GM23338 (cell line): ENCODE data around the gene EFCAB6. TPM values are rescaled to one million over a fixed set of nuclear protein-coding genes. Genes with fewer than 3 reads are reported as not detected.

Source experiments
- ATAC-seq: fragments of 200-7000 bp; cut with Tn5 transposase; 3 replicates; pipeline ENCODE4 v1.9.1; 2020
- DNase-seq: peaks from one replicate; pipeline ENCODE4 v3.0.0-alpha.2; 2015; ENCODE audit warnings: low spot score
- H2AFZ ChIP-seq: fragments of 200-600 bp; sonication (generic); 2 replicates; pipeline ENCODE4 v1.8.0; 2016; ENCODE audit warnings: antibody characterized with exemption, mild to moderate bottlenecking, moderate library complexity
- H3F3A ChIP-seq: fragments of 200-600 bp; sonication (generic); replicated peaks from 2 replicates; pipeline ENCODE4 v1.8.0; 2017; ENCODE audit warnings: antibody characterized with exemption, mixed run types, low read depth
- H3K27ac ChIP-seq: fragments of 200-600 bp; sonication (generic); 2 replicates; pipeline ENCODE4 v1.6.1; 2016; ENCODE audit warnings: low read depth
- H3K27me3 ChIP-seq: fragments of 200-600 bp; sonication (generic); 2 replicates; pipeline ENCODE4 v1.8.0; 2016; ENCODE audit warnings: mild to moderate bottlenecking, mixed run types, moderate library complexity; ENCODE audit not compliant: insufficient read depth
- H3K36me3 ChIP-seq: fragments of 200-600 bp; sonication (generic); 2 replicates; pipeline ENCODE4 v1.8.0; 2016; ENCODE audit warnings: mild to moderate bottlenecking; ENCODE audit not compliant: insufficient read depth
- H3K4me1 ChIP-seq: fragments of 200-600 bp; sonication (generic); 2 replicates; pipeline ENCODE4 v1.8.0; 2016; ENCODE audit warnings: mild to moderate bottlenecking, moderate library complexity; ENCODE audit not compliant: insufficient read depth
- H3K4me2 ChIP-seq: fragments of 200-600 bp; sonication (generic); 2 replicates; pipeline ENCODE4 v1.7.1; 2017; ENCODE audit warnings: mixed run types
- H3K4me3 ChIP-seq: fragments of 200-600 bp; sonication (generic); 2 replicates; pipeline ENCODE4 v1.6.1; 2016; ENCODE audit warnings: mixed run types
- H3K79me2 ChIP-seq: fragments of 200-600 bp; sonication (generic); replicated peaks from 2 replicates; pipeline ENCODE4 v1.8.0; 2017; ENCODE audit warnings: mild to moderate bottlenecking; ENCODE audit not compliant: insufficient read depth
- H3K9me2 ChIP-seq: fragments of 200-600 bp; sonication (generic); 2 replicates; pipeline ENCODE4 v1.8.0; 2017; ENCODE audit not compliant: insufficient read depth
- H4K20me1 ChIP-seq: fragments of 200-600 bp; sonication (generic); replicated peaks from 2 replicates; pipeline ENCODE4 v1.8.0; 2017; ENCODE audit warnings: mild to moderate bottlenecking; ENCODE audit not compliant: insufficient read depth
- H3K27ac Mint-ChIP-seq: 2 replicates; pipeline ENCODE4 v1.8.0; 2020; ENCODE audit warnings: inconsistent platforms, mild to moderate bottlenecking, moderate library complexity, mixed read lengths
- H3K27me3 Mint-ChIP-seq: 3 replicates; pipeline ENCODE4 v1.8.0; 2022; ENCODE audit warnings: low read depth, mild to moderate bottlenecking, moderate library complexity, mixed read lengths, inconsistent platforms; ENCODE audit not compliant: insufficient read depth, poor library complexity
- H3K36me3 Mint-ChIP-seq: 3 replicates; pipeline ENCODE4 v1.8.0; 2021; ENCODE audit warnings: low read depth, mild to moderate bottlenecking, inconsistent platforms, moderate library complexity, mixed read lengths
- H3K4me1 Mint-ChIP-seq: 3 replicates; pipeline ENCODE4 v1.8.0; 2020; ENCODE audit warnings: mild to moderate bottlenecking, inconsistent platforms, mixed read lengths
- H3K4me3 Mint-ChIP-seq: 3 replicates; pipeline ENCODE4 v1.8.0; 2021; ENCODE audit warnings: moderate library complexity, mild to moderate bottlenecking, inconsistent platforms, mixed read lengths
- H3K9me3 Mint-ChIP-seq: 3 replicates; pipeline ENCODE4 v1.8.0; 2020; ENCODE audit warnings: moderate library complexity, mild to moderate bottlenecking, inconsistent platforms, mixed read lengths
- CREB1 ChIP-seq: fragments of 250-450 bp; sonication (Bioruptor Pico); IDR thresholded peaks from 2 replicates; pipeline ENCODE4 v1.5.0; 2020; ENCODE audit warnings: low read depth, mild to moderate bottlenecking, moderate library complexity
- EZH2phosphoT487 ChIP-seq: fragments of 200-600 bp; sonication (generic); IDR thresholded peaks from one replicate; pipeline ENCODE4 v1.8.1; 2018; ENCODE audit warnings: antibody characterized with exemption; ENCODE audit not compliant: unreplicated experiment
- NANOG ChIP-seq: IDR thresholded peaks from 2 replicates; pipeline ENCODE4 v1.6.1; 2016; ENCODE audit warnings: antibody characterized with exemption, borderline replicate concordance
- POLR2AphosphoS5 ChIP-seq: IDR thresholded peaks from 2 replicates; pipeline ENCODE4 v1.6.1; 2016; ENCODE audit warnings: antibody characterized with exemption, low read depth
- STAT1 ChIP-seq: IDR thresholded peaks from one replicate; pipeline ENCODE4 v1.6.1; 2016; ENCODE audit warnings: antibody characterized with exemption; ENCODE audit not compliant: unreplicated experiment
- ZNF114 ChIP-seq: fragments of 250-450 bp; sonication (Bioruptor Pico); IDR thresholded peaks from 2 replicates; pipeline ENCODE4 v1.5.0; 2020; ENCODE audit warnings: mild to moderate bottlenecking, moderate library complexity
- ZNF462 ChIP-seq: fragments of 250-450 bp; sonication (Bioruptor Pico); IDR thresholded peaks from 2 replicates; pipeline ENCODE4 v1.5.0; 2020; ENCODE audit warnings: mild to moderate bottlenecking, moderate library complexity
- polyA plus RNA-seq: library from polyadenylated mRNA; unstranded; fragments of >200 nt; fragmentation: Nextera tagmentation; extraction: Ambion mirVana; gene quantifications from 2 replicates; pipeline ENCODE4 v1.2.1, GENCODE V29; 2016
- total RNA-seq: library from RNA; depleted of rRNA; stranded (reverse); fragments of >200 nt; shearing (Covaris generic); gene quantifications from 2 replicates; pipeline ENCODE4 v1.2.3, GENCODE V29; 2014

EFCAB6 gene
- total and polyA plus RNA-seq, 2 experiments from 2014 or later: 1.1 to 1.8 TPM

DNA sequence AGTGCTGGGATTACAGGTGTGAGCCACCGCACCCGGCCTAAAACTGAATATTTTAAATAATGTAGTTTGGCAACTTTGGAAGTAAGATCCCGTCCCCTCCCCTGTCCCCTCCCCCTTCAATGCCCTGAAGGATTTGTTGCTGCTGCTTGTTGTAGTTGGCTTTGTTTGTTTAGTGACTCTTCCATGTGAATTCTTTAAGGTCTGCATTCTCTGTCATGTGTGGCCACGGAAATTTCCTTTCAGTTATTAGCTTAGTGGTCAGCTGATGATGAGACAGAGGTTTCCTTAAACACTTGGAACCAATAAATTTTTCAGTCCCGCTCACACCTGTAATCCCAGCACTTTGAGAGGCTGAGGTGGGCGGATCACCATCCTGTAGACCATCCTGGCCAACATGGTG is 290.4 kb downstream of the EFCAB6 start (continued):
- TF ChIP-seq ZNF462 (CRISPR knock-in tag): no peak
- no peak for TF ChIP-seq ZNF114 (CRISPR knock-in tag)
- TF ChIP-seq EZH2phosphoT487: no peak

GRCh38 chr22:43520632-43521039 is 291.5 kb downstream of the EFCAB6 start:
- Mint-ChIP-seq H3K36me3 (no peaks in the 10 kb centered on the region), H3K27me3 (peaks cover 8% of the 10 kb centered on the region), H3K4me1 (no peaks in the 10 kb centered on the region), H3K27ac (no peak overlapping the region), H3K4me3 (no peak overlapping the region), H3K9me3 (no peaks in the 10 kb centered on the region; the same call in 2 of the 3 replicates)
- no peaks in the 10 kb centered on the region for H3K9me2 ChIP-seq
- no peaks in the 10 kb centered on the region for H3K36me3 ChIP-seq
- no peaks in the 10 kb centered on the region for H3K79me2 ChIP-seq
- no peaks in the 10 kb centered on the region for H3F3A ChIP-seq
- ATAC-seq: no peak
- H3K4me3 ChIP-seq: no peak overlapping the region
- no peak overlapping the region for H3K27ac ChIP-seq
- H2AFZ ChIP-seq: no peak overlapping the region
- H3K4me1 ChIP-seq: no peaks in the 10 kb centered on the region
- TF ChIP-seq NANOG (no peak), POLR2AphosphoS5 (no peak), STAT1 (no peak), CREB1 (CRISPR knock-in tag) (no peak)
- no peaks in the 10 kb centered on the region for H4K20me1 ChIP-seq
- no peaks in the 10 kb centered on the region for H3K27me3 ChIP-seq
- DNase-seq: no peak
- H3K4me2 ChIP-seq: no peak overlapping the region
